Left kidney (tissue), 8 donors: Measurements from ENCODE around the gene NFYC. TPM values are rescaled to one million over a fixed set of nuclear protein-coding genes. Genes with fewer than 3 reads are reported as not detected.

Experiments used
- DNase-seq: peaks from one replicate; pipeline ENCODE4 v3.0.0-alpha.2; 2013
- long read RNA-seq, 8 donors: transcript quantifications; one replicate each; lab custom pipeline, GENCODE V29; 2026
- polyA plus RNA-seq: library from polyadenylated mRNA; unstranded; fragments of 120-200 nt; gene quantifications from one replicate; pipeline ENCODE4 v1.2.1, GENCODE V29; 2013; ENCODE audit not compliant: insufficient read length

The NFYC gene
- 111 TPM for polyA plus RNA-seq
- long read RNA-seq, donor 1, transcript NFYC-213 (10 exons, 1,950 nt): major isoform, 11 of 31 reads
- long read RNA-seq, donor 1, partial matches to known transcripts: 12 of 31 reads
- long read RNA-seq, donor 1, other reads (novel, unspliced or antisense): 0 of 31 reads
- long read RNA-seq, donor 2, transcript NFYC-213 (10 exons, 1,950 nt): major isoform, 14 of 22 reads
- long read RNA-seq, donor 2, partial matches to known transcripts: 0 of 22 reads
- long read RNA-seq, donor 2, other reads (novel, unspliced or antisense): 0 of 22 reads
- long read RNA-seq, donor 3, transcript NFYC-213 (10 exons, 1,950 nt): major isoform, 13 of 17 reads
- long read RNA-seq, donor 3, partial matches to known transcripts: 0 of 17 reads
- long read RNA-seq, donor 3, other reads (novel, unspliced or antisense): 0 of 17 reads
- long read RNA-seq, donor 4, partial matches to known transcripts: 0 of 1 reads
- long read RNA-seq, donor 4, other reads (novel, unspliced or antisense): 0 of 1 reads
- long read RNA-seq, donor 5, transcript NFYC-213 (10 exons, 1,950 nt): major isoform, 19 of 27 reads
- long read RNA-seq, donor 5, partial matches to known transcripts: 0 of 27 reads
- long read RNA-seq, donor 5, other reads (novel, unspliced or antisense): 0 of 27 reads
- long read RNA-seq, donor 6, transcript NFYC-213 (10 exons, 1,950 nt): major isoform, 12 of 34 reads
- long read RNA-seq, donor 6, partial matches to known transcripts: 16 of 34 reads
- long read RNA-seq, donor 6, other reads (novel, unspliced or antisense): 0 of 34 reads
- long read RNA-seq, donor 7, transcript NFYC-213 (10 exons, 1,950 nt): major isoform, 18 of 27 reads
- long read RNA-seq, donor 7, partial matches to known transcripts: 0 of 27 reads
- long read RNA-seq, donor 7, other reads (novel, unspliced or antisense): 0 of 27 reads
- long read RNA-seq, donor 8, partial matches to known transcripts: 0 of 1 reads
- long read RNA-seq, donor 8, other reads (novel, unspliced or antisense): 0 of 1 reads

DNA sequence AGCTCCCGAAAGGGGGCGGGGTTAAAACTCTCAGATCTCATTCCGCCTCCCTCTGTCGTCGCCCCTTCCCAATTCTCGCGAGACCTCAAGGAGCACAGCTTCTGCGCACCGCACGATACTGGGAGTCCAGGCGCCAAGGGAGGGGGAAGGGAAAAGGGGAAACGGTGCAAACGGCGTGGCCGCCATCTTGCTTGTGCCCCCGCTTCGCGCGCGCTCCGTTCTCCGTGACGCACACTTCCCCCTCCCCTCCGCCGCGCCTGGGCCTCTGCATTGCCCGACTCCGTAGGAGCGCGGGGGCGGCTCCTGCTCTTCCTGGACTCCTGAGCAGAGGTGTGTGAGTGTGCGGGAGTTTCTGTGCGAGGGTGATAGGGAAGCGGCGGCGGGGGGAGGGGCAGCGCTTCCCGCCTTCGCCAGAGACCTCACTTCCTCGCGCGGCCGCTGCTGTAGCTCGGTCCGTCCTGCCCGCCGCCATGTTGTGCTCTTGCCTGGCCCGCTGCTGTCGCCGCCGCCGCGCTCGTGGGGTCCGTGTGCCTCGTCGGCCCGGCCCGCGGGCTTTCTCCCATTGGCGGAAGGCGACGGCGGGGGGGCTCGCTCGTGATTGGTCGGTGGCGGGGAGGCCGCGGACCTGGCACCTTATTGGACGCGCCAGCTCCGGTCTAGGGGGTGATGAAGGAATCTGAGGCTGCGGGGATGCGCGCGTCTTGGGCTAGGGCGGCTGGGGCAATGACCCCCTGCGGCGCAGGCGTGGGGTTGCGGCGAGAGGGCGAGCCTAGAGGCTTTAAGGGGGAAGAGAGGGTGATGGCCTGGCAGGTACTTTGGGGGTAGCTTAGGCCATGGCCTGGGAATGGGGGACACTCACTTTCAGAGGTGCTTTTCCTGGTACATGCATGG is at the start of gene NFYC:
Gene NFYC (plus strand): TSS at position 167 of the 891 bp plus-strand sequence. CDS start 47,140 bp downstream, outside the sequence.
- DNase-seq: peak; percentile 100

DNA sequence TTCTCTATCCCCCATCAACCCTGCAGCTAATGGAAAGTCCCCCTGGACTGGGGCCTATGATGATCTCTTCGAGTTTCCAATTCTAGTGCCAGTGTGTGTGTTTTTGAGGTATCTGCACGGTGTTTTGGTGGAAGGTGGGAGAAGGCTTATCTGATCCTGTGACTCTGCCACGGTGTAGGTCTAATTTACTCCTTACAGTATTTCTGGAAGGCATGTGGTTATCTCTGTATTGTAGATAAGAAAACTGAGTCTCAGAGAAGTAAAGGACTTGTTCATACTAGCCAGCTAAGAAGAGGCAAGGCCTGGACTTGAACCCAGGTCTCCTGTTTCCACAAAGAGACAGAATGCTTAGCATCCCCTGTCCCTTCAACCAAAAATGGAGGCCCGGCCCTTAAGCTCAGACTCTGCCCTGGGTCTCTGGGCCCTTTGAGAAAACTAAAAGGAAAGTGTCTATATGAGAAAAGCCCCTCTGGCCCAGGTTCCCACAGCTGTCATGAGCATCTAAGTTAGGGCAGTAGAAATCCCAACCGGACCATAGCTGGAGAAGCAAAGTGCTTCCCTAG is 46.3 kb upstream of the NFYC start:
- no peak for DNase-seq

DNA sequence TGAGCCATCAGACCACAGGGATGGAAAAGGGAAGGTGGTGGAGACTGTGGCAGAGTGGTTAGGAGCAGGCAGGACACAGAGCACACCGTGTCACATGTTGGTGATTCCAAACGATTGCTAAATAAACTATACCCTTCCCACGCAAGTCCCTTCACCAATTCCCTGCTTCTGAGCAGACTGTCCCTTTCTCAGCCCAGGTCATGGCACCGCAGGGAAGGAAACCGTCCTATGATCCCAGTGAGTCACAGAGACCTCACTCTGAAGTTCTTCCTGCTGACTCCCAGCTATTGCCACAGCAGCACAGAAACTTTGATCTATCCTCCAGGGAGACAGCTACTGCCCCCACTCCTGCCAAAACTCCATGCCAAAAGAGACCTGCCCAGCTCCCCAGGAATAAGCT is 45.2 kb upstream of the NFYC start:
- DNase-seq: no peak

DNA sequence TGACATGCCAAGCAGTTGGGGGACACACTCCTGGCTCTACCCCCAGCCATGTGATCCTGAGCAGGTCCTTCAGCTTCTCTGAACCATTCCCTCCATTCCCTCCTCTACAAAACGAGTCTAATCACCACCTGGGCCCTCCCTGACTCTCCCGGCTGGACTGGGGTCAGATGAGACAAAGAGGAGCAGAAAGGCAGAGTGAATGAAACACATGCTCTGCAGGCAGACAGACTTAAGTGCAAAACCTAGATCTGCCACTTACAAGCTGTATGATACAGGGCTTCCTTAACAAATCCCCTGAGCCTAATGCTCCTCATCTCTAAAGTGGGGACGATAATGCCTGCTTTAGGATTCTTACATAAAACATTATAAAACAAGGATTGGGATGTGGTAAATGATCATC is 43.3 kb upstream of the NFYC start:
- DNase-seq: no peak

DNA sequence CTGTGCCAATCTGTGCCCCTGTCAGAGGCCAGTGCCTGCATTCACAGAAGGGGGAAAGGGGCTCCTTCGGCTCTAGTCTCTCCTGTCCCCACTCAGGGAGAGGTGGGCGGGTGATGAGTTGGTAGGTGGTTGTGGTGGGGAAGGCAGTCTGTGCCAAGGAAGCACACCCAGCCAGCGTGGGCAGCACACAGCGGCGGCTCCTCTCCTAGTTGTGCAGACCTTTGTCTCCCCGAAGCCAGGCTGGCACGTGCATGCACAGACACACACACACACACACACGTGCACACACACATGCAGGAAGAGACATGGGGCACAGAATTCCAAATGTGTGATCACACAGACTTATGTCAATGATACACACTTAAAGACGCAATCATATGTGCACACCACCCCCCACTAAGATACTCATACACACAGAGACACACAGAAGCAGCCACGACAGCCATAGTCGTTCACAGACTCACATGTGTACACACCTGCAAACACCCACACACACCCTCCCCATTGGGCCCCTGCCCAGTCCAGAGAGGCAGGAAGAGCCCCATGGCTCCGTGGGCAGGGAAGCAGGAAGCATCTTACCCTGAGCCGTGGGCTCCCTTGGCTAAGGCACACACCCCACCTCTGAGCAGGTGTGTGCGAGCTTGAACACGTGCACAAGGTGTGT is 42.4 kb upstream of the NFYC start:
- DNase-seq: no peak

DNA sequence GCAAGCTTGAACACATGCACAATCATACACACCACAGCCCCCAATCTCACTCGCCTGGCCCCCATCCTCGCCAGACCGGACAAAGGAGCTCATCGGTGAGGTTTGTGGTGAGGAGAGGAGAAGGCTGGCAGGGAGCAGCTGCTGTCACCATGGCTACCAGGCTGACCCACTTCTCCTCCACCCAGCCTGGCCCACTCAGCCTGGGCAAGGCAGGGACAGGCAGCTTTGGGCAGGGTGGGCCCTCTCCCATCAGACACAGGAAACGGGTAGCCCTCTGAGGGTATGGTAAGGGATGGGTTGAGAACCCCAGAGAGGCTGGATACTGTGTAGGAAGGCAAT is 41.9 kb upstream of the NFYC start:
- no peak for DNase-seq

DNA sequence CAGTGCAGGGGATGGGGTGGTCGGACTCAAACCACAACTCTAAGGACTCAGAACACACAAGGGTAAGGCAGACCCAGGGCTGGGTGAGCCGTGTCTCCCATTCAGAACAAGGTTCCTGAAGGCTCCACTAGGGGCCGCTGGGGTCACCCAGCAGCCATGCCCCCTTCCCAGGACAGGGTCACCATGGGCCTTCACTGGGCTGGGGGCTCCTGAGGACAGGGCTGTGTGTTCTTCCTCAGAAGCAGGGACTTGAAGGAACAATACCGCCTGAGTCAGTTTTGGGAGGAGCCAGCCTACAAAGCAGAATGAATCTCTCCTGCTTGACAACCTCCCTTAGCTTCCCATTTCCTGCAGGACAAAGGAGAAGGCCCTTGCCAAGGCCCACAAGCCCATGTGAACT is 41.4 kb upstream of the NFYC start:
- DNase-seq: no peak

DNA sequence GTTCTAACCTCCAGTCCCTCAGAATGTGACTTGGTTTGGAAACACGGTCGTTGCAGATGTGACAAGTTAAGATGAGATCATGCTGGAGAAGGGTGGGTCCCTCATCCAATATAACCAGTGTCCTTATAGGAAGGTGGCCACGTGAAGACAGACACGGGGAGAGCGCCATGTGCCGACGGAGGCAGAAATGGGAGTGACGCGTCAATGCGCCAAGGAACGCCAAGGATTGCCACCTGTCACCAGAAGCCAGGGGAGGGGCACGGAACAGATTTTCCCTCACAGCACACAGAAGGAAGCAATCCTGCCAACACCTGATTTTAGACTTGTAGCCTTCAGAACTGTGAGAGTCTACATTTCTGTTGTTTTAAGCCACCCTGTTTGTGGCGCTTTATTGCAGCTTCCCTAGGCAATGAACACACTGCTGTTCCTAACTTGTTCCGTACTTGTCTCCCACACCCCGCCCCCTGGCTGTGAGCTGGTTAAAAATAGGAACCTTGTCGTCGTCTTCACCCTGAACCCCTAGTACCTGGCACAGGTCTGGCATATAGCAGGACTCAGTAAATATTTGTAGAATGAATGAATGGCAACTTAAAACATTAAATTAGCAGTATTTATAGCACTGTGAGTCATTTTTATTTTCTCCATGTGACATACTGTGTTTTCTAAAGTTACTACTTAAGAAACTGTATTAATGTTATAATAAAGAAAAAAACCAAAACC is 40.2 kb upstream of the NFYC start:
- DNase-seq: no peak

DNA sequence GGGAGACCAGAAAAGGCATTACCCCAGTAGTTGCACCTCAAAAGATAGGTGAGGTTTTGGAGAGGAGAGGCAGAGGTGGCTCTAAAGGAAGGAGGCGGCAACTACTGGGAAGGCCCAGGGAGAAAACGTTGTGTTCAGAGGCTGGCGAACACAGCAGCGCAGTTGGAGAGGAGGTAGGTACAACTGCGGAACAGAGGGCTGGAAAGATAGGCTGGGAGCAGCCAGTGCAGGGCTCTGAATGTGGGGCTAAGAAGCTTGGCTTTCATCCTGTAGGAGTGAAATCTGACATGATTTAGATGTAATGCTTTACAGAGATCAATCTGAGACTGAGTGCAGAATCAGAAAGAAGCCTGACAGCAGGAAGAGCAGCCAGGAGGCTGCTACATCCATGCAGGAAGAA is 39.0 kb upstream of the NFYC start:
- DNase-seq: no peak

DNA sequence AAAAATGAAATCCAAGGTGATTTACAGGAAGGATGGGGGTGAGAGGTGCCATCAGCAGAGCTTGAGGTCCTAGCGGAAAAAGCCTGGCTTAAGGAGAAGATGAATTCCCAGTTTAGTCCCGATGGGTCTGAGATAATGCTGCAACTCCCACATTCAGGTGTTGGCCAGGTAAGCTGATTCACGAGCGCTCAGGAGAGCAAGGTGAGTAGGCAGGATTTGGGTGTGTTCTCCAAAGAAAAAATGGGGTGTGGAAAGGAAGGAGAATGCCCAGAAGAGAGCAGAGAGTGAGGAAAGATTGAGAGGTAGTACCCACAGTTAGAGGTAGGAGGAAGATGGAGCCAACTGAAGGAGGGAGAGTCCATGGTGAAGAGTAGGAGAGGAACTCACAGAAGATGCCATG is 38.5 kb upstream of the NFYC start:
- no peak for DNase-seq

DNA sequence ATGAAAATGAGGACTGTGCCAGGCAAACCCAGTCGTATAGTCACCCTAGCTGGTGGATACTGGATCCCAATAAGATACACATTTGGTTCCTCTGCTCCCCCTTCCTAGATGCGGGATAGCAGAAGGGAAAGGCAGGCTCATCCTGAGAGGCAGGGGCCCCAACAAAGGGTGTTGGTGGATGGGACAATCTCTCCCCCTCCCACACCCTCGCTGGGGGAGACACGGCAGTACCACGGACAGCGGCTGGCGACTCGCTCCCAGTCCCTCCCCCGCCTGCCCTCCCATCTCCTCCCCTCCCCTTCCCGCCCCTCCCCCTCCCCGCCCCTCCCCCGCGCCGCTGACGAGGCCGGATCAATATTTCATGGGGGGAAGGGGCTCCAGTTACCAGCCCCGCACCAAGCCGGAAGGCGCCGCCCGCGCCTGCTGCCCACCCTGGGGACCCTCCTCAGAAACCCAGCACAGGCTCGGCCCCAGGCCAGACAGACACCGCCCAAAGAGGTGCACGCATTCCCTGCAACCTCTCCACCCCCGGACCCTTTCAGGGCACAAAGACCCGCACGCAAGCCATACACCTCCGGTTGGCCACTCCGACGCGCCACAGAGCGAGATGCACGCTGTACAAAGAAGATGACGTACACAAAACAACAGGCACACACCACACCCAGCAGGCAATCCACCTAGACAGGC is 37.5 kb upstream of the NFYC start:
- DNase-seq: peak; percentile 50

DNA sequence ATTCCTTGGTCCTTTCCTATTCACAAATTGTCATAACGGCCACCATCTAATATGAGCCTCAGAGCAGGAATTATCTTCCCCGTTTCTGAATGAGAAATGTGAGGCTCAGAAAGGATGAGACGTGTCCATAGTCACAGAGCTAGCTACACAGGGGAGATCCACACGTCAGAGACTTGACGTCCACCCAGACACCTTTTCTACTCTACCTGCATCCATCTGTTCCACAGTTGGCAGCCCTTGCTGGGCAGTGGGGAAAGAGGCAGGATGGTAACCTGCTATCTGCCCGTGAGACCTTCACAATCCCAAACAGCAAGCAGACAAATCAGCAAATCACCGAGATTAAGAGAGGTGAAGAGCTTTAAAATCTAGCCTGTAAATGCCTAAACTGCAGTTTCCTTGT is 34.5 kb upstream of the NFYC start:
- no peak for DNase-seq

DNA sequence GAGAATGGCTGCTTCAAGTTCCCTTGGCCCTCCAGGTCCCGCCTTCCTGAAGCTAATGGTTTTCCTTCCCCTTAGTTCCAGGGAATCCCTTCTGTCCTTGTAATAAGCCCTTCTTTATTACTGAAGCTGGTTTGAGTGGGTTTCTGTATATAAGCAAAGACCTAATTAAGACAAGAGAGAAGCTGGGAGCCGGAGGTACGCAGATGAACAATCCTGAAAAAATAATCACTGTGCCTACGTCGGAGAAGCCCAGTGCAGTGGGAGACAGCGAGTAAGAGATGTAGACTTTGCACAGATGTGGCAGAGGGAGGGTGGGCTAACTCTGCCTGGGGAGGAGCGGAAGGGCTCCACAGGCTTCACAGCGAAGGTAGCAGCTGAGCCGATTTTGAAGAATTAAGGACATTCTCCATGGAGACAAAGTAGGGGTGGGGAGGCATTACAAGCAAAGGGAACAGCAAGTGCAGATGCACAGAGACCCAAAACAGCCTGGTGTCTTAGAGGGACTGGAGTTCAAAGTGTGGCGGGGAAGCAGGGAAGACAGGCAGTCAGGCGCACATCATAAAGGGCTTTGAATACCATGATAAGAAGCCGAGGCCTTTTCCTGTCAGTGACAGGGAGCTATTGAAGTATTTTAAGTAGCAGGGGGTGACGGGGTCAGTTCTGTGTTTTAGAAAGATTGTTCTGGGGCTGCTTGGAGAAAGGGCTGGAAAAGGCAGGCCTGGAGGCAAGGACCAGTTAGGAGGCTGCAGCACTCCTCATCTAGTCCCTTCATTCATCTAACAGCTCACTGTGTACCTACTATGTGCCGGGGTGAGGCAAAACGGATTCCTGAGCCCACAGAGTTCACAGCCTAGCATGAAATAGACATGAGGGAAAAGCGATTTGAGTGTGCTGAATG is 32.5 kb upstream of the NFYC start:
- no peak for DNase-seq

DNA sequence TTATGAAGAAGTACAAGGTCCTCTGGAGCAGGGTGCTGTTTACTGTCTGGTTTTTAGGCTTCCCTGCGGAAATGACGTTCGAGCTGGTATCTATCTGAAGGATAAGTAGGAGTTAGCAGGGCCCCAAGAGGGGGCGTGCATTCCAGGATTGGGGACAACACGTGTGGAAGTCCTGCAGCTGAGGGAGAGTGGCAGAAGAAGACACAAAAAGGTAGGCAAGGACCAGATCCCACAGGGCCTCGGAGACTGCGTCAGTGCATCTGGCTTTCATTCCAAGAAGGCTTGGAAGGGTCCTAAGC is 31.9 kb upstream of the NFYC start:
- DNase-seq: no peak

DNA sequence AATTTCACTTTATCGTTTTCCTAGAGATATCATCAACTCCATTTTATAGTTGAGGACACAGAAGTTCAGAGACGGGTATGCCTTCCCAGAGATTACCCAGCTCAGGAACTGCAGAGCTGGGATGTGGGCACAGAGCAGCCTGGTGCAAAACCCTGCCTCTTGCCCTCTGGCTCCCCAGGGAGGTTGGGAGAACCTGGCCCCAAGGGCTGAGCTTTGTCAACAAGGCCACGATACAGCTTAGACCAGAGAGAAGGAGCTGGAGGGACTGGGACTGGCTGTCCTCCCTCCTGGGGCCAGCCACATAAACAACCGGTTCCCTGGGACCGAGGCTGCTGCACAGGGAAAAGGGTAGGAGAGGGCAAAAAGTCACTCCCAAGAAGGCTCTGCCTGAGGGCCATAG is 29.8 kb upstream of the NFYC start:
- DNase-seq: no peak

DNA sequence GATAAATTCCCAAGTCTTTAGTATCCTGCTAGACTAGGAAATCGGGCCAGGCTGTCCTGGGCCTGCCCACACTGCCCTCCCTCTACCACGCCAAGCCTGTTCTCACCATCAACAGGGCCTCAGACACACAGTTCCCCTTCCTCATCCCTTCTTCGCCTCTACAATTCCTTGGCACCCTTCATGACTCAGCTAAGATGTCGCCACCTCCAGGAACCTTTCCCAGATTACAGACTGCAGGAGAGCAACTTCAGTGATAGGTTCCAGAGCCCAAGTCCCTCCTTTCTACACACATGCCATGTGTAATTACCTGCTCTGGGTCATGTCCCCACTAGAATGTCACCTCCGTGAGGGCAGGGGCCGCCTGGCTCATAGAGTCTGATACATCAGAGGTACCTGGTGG is 29.4 kb upstream of the NFYC start:
- no peak for DNase-seq

DNA sequence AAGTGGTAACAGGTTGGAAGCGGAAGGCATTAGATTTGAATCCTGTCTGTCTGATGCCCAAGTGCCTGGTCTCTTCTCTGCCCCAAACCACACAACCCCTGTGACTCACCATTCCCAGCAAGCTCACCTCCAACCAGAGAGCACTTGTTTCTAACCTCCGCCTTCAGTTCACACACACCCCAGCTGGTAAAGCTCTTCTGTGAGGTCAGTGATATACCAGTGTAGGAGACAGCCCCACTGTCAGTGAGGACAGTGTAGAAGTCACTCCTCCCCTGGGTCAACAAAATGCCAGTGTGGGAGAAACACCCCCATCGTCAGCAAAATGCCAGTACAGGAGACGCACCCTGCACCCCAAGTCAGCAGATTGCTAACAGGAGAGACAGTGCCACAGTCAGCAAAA is 28.6 kb upstream of the NFYC start:
- no peak for DNase-seq

DNA sequence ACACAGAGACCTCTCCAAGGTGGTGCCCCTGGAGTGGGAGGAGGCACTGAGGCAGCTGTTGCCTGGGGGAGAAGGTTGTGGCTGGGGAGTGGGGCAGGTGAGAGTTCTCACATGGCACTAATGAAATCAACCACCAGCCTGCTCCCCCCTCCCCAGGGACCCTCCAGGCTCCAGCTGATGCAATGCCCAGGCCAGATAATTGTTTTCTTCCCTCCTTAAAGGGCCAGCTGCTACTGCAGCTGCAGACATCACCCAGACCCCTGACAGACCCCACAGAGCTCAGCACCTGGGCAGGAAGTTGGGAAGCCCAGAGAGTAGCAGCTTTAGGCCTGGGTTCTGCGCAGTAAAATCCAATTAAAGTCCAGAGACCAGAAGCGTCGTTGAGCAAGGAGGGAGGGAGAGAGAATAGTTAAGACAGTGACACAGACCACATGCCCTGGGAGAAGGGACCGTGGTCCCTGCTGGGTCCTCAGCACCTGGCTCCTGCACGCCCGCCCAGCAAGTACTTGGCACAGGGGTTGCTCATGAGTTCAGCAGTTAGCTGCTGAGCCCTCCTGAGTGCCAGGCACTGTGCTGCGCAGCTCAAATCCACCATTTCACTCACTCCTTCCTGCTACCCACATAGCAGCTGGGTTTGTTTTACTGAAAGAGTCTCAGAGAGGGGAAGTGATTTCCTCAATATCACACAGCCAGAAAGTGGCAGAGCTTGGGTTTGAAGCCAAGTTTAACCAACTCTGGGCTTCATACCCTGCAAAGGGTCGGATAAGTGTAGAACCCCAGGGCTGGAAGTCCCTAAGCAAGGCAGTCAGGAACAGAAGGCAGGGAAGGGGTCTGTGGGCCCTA is 28.0 kb upstream of the NFYC start:
- no peak for DNase-seq
